Brain microvascular endothelial cell (primary cell): ENCODE results near the gene ALK.

Experiments
- DNase-seq: peaks from one replicate; pipeline ENCODE4 v3.0.0-alpha.2; 2020
- H3K27ac ChIP-seq: fragments of 250-450 bp; sonication (Bioruptor Pico); 2 replicates; pipeline ENCODE4 v1.5.1; 2020; ENCODE audit warnings: mild to moderate bottlenecking, moderate library complexity
- H3K27me3 ChIP-seq: fragments of 250-450 bp; sonication (Bioruptor Pico); replicated peaks from 2 replicates; pipeline ENCODE4 v1.5.1; 2020; ENCODE audit warnings: mild to moderate bottlenecking
- H3K36me3 ChIP-seq: fragments of 250-450 bp; sonication (Bioruptor Pico); replicated peaks from 2 replicates; pipeline ENCODE4 v1.5.1; 2020; ENCODE audit warnings: mild to moderate bottlenecking
- H3K4me3 ChIP-seq: 2 replicates; pipeline ENCODE4 v1.5.1; 2011; ENCODE audit warnings: low read depth, mild to moderate bottlenecking, control low read depth, low read length, moderate library complexity
- in situ Hi-C: cut with HindIII; loops from 2 replicates; pipeline ENCODE4 v1.10.0; 2017; ENCODE audit warnings: low sequenced_read_pairs, low pct_ligation_motif_present
- TF ChIP-seq, protein P1 (sequence below): IDR thresholded peaks from 2 replicates; pipeline ENCODE4 v1.5.1; 2011; ENCODE audit warnings: low read depth, mild to moderate bottlenecking, moderate library complexity, low read length, control low read depth, inconsistent platforms; ENCODE audit errors: missing control alignments

The ALK gene

DNA sequence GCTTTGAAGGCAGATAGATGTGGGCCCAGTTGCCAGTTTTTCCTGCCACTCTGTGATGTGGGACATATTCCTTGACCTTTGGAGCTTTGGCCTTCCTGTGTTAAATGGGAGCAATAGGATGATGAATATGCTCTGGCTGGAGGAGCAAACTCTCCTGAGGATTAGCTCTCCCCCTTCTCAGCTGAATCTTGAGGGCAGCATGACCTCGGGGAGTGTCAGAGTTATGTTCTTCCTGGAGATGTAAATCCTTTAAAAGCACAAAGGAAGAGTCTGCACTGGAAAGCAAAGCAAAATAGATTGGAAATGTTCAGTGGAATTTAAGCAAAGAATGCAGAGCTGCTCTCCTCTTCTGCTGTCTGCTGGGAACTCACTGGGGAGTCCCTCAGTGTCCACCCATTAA lies 160.1 kb downstream of the ALK start:
- in situ Hi-C loops: no loop called here
- TF ChIP-seq, protein P1, sequence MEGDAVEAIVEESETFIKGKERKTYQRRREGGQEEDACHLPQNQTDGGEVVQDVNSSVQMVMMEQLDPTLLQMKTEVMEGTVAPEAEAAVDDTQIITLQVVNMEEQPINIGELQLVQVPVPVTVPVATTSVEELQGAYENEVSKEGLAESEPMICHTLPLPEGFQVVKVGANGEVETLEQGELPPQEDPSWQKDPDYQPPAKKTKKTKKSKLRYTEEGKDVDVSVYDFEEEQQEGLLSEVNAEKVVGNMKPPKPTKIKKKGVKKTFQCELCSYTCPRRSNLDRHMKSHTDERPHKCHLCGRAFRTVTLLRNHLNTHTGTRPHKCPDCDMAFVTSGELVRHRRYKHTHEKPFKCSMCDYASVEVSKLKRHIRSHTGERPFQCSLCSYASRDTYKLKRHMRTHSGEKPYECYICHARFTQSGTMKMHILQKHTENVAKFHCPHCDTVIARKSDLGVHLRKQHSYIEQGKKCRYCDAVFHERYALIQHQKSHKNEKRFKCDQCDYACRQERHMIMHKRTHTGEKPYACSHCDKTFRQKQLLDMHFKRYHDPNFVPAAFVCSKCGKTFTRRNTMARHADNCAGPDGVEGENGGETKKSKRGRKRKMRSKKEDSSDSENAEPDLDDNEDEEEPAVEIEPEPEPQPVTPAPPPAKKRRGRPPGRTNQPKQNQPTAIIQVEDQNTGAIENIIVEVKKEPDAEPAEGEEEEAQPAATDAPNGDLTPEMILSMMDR: no peak
- DNase-seq: no peak
- no peaks in the 10 kb centered on the region for H3K36me3 ChIP-seq
- no peaks in the 10 kb centered on the region for H3K27me3 ChIP-seq
- H3K4me3 ChIP-seq: no peak overlapping the region
- no peak overlapping the region for H3K27ac ChIP-seq

DNA sequence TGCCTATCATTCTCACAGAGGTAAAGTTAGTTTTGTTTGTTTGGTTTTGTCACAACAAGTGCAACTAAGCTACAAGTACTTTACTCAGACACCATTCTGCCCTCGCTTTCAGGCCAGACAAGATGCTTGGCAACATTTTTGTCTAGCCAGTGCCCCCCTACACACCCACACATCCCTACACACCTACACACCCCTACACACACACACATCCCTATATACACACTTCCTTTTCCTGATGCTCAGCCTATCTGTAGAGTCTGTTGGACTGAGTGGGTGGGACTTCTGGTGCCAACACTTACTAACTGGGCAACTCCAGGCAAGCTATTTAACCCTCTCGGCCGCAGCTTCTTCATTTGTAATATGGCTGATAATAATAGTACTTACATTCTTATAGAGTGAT lies 161.4 kb downstream of the ALK start:
- Histone ChIP-seq H3K4me3 (no peak overlapping the region), H3K27ac (no peak overlapping the region), H3K27me3 (no peaks in the 10 kb centered on the region), H3K36me3 (no peaks in the 10 kb centered on the region)
- DNase-seq: no peak
- TF ChIP-seq, protein P1: no peak
- in situ Hi-C loops: no loop called here

DNA sequence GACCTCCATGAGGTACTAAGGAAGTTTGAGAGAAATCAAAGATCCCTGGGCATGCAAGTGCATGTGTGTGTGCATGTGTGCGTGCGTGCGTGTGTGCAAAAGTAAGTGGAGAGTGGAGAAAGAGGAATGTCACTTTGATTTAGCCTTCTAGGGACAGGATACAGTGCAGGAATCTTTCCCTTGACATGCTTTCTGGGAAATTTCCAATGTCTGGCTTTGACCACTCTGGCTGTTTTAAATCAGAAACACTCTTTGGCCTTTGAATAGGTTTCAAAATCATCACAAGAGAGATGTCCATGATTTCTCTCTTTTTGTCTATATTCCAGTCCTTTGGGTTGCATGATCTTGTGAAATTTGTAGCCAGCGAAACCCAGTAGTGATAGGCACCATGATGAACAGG lies 162.0 kb downstream of the ALK start:
- H3K27me3 ChIP-seq: no peaks in the 10 kb centered on the region
- TF ChIP-seq, protein P1: no peak
- in situ Hi-C loops: no loop called here

DNA sequence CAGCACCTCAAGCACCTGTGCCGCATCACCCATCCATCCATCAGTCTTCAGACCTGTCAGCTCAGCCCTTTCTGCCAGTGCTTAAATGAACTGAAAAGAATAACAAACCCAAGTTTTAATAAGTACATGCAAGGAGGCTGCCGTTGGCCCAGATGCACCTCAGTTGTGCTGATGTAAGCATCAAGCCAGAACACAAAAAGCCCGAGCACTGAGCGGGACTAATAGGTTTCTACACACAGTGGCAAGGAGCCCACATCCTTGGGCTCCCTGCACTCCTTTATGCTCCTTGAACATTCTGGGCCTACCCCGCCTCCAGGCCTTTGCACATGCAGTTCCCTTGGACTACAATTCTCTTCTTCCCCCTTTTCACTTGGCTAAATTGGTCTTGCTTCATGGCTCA lies 165.6 kb downstream of the ALK start:
- Histone ChIP-seq H3K36me3 (no peaks in the 10 kb centered on the region), H3K27me3 (no peaks in the 10 kb centered on the region), H3K27ac (no peak overlapping the region), H3K4me3 (no peak overlapping the region)
- no peak for DNase-seq
- TF ChIP-seq, protein P1: no peak
- in situ Hi-C loops: no loop called here

More for the DNA sequence above, 162.0 kb downstream of the ALK start:
- DNase-seq: no peak
- H3K4me3 ChIP-seq: no peak overlapping the region
- no peak overlapping the region for H3K27ac ChIP-seq
- H3K36me3 ChIP-seq: no peaks in the 10 kb centered on the region

DNA sequence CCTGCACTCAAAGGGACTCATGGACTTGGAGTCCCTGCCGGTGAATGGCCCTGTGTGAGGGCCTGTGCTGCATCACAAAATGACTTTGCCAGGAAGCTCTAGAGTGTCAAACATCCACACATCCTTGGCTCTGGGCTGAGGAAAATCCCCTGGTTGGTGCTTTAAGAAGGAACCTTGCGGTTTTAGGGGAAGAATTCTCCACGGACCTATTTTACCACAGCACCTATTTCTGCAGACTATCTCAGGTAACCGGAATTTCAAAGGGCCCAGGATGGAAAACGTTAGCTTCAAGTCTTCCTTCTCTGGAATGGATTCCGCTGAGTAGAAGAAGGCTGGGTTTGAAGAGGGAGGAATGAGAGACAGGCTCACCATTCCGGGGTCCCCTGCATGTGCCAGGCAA lies 166.2 kb downstream of the ALK start:
- Histone ChIP-seq H3K4me3 (no peak overlapping the region), H3K27me3 (no peaks in the 10 kb centered on the region), H3K27ac (no peak overlapping the region), H3K36me3 (no peaks in the 10 kb centered on the region)
- DNase-seq: no peak
- TF ChIP-seq, protein P1: no peak
- in situ Hi-C loops: no loop called here

DNA sequence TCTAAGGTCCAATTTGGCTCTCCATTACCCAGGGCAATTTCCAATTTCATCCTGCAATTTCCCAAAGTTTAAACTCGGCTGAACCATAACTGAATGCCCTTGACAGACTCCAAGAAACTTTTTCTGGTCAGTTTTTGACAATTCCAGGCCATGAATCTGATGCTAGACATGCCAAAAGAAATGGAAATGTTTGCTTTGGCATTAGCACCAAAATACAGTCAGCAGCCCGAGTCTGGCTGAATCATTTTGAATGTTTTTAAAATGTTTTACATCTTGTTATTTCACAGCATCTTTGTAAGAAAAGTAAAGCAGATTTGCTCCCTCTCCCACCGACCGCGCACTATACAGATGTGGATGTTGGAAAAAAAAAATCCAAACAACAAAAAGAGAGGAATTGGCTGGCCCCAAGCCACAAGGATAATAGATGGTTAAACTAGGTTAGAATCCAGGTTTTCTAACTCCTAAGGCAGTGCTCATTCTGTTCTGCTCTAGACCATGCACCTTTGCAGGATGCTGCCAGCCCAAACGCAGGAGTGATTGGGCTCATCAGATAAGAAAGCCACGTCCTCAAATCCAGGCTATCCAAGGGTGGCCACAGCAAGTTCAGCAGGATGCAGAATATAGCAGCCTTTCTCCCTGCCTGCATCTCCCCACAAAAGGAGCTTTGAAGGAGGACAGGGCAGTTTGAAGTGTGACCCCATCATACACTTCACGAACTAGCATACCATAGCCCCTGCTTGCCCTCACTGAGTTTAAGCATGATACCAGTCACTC lies 167.5 kb downstream of the ALK start:
- TF ChIP-seq, protein P1: no peak
- Histone ChIP-seq H3K36me3 (no peaks in the 10 kb centered on the region), H3K4me3 (no peak overlapping the region), H3K27me3 (no peaks in the 10 kb centered on the region), H3K27ac (no peak overlapping the region)
- peak; percentile 70 for DNase-seq
- in situ Hi-C loops: no loop called here
